ENCODE measurements around the gene RBM38.

Gene RBM38

GRCh38 chr20:57458400-57459160 lies 67.4 kb downstream of the RBM38 start:
- no peak for DNase-seq

All from right forelimb (tissue), 1 donor.